ENCODE data around the gene LRRFIP2.

GRCh38 chr3:37197810-37198371, 23.5 kb upstream of the LRRFIP2 start:
- TF ChIP-seq POLR2AphosphoS5 (IDR thresholded peaks at IDR 0.05) (no peak), CTCF (IDR thresholded peaks at IDR 0.05) (no peak)
